Inflammatory macrophage (primary cell): Measurements from ENCODE around the gene PATE4.
A peak's percentile ranks its signal among the peaks of the same experiment; 100 is the strongest.
"Not testable (repeated sequence)": the region's sequence is repeated elsewhere in the genome, so short reads cannot be mapped to it uniquely, and the experiment has no call there.

Experiments
- DNase-seq, 2 donors: peaks; one replicate each; pipeline ENCODE4 v3.0.0-alpha.2; 2020 to 2022
- total RNA-seq, 18 experiments: gene quantifications; one replicate each; lab custom pipeline; 2026; ENCODE audit warnings: mixed read lengths in 6 of 18, inconsistent platforms in 2 of 18; lab: John Stamatoyannopoulos, UW

The PATE4 gene
- 0 to 0.11 (median 0) reads per million in 18 experiments for total RNA-seq

GRCh38 chr11:125833016-125833415 is at the start of gene PATE4:
Gene PATE4, plus strand, starts transcription at chr11:125833316. Its CDS starts 44 bp downstream, at chr11:125833360.
- no peak for DNase-seq

- no peak for DNase-seq
Measured at GRCh38 chr11:125784678-125785077, 48.4 kb upstream of the PATE4 start.

GRCh38 chr11:125787827-125788226 is 45.3 kb upstream of the PATE4 start, which contains the start of gene PATE3:
Gene PATE3, plus strand, starts transcription at chr11:125788127. Its CDS starts 25 bp downstream, at chr11:125788152.
- no peak for DNase-seq

GRCh38 chr11:125790825-125791224 is 42.3 kb upstream of the PATE4 start:
- no peak for DNase-seq

- no peak for DNase-seq
Measured at GRCh38 chr11:125797641-125798040, 35.5 kb upstream of the PATE4 start.

GRCh38 chr11:125799808-125800207 is 33.3 kb upstream of the PATE4 start:
- DNase-seq, result no peak

GRCh38 chr11:125802387-125802786 is 30.7 kb upstream of the PATE4 start:
- DNase-seq, result no peak

- no peak for DNase-seq
Measured at GRCh38 chr11:125807909-125808308, 25.2 kb upstream of the PATE4 start.

- DNase-seq, result no peak
Measured at GRCh38 chr11:125835748-125836147, 2.6 kb downstream of the PATE4 start.

GRCh38 chr11:125842321-125842948 is 9.3 kb downstream of the PATE4 start:
- peak in 1 of 2 donors; percentile 13 for DNase-seq

- DNase-seq, result no peak
Measured at GRCh38 chr11:125846188-125846587, 13.1 kb downstream of the PATE4 start.

- not testable (repeated sequence) for DNase-seq
Measured at GRCh38 chr11:125857670-125858069, 24.6 kb downstream of the PATE4 start.

GRCh38 chr11:125862786-125863185 is 29.7 kb downstream of the PATE4 start:
- DNase-seq, result not testable (repeated sequence)

GRCh38 chr11:125865354-125865753 is 32.2 kb downstream of the PATE4 start:
- not testable (repeated sequence) for DNase-seq

- DNase-seq, result no peak
Measured at GRCh38 chr11:125869521-125869920, 36.4 kb downstream of the PATE4 start.

- DNase-seq, result peak in 1 of 2 donors; percentile 4
Measured at GRCh38 chr11:125871391-125872137, 38.4 kb downstream of the PATE4 start.

- DNase-seq, result no peak
Measured at GRCh38 chr11:125872138-125872491, 39.0 kb downstream of the PATE4 start.

GRCh38 chr11:125873881-125874555 is 40.9 kb downstream of the PATE4 start:
- DNase-seq, result no peak

GRCh38 chr11:125874556-125875124 is 41.5 kb downstream of the PATE4 start:
- peak; percentile 64 to 69 for DNase-seq

- no peak for DNase-seq
Measured at GRCh38 chr11:125881291-125881690, 48.2 kb downstream of the PATE4 start.

- DNase-seq, result no peak
Measured at GRCh38 chr11:125883375-125883774, 50.3 kb downstream of the PATE4 start.

GRCh38 chr11:125886997-125887372 is 53.9 kb downstream of the PATE4 start:
- DNase-seq, result peak; percentile 38 to 40
